Neural cell (in vitro differentiated cells): ENCODE results near the gene ALDOA. TPM values are rescaled to one million over a fixed set of nuclear protein-coding genes. Genes with fewer than 3 reads are reported as not detected.

ENCODE experiments used
- H2AFZ ChIP-seq: fragments of 200-600, 300-800 bp; sonication (generic), shearing (Covaris generic); 2 replicates; pipeline ENCODE4 v1.6.0; 2014; ENCODE audit warnings: low read depth, mild to moderate bottlenecking, antibody characterized with exemption, low read length, moderate library complexity
- H3F3A ChIP-seq: fragments of 200-600 bp; shearing (Covaris generic); 2 replicates; pipeline ENCODE4 v1.6.1; 2016; ENCODE audit warnings: mild to moderate bottlenecking, moderate library complexity, mixed read lengths, antibody characterized with exemption, low read length; ENCODE audit not compliant: insufficient read depth, poor library complexity, severe bottlenecking
- H3K27ac ChIP-seq: fragments of 200-600, 300-800 bp; sonication (generic), shearing (Covaris generic); 2 replicates; pipeline ENCODE4 v1.5.1; 2014; ENCODE audit warnings: mild to moderate bottlenecking, low read length, moderate library complexity
- H3K27me3 ChIP-seq: fragments of 300-800, 200-600 bp; sonication (generic), shearing (Covaris generic); 2 replicates; pipeline ENCODE4 v1.6.0; 2014; ENCODE audit warnings: mild to moderate bottlenecking, low read depth, low read length, moderate library complexity; ENCODE audit not compliant: insufficient read depth
- H3K36me3 ChIP-seq: fragments of 300-800, 200-600 bp; sonication (generic), shearing (Covaris generic); 2 replicates; pipeline ENCODE4 v1.5.1; 2014; ENCODE audit warnings: mild to moderate bottlenecking, antibody characterized with exemption, low read length, moderate library complexity; ENCODE audit not compliant: insufficient read depth
- H3K4me2 ChIP-seq: fragments of 300-800, 200-600 bp; sonication (generic), shearing (Covaris generic); 2 replicates; pipeline ENCODE4 v1.6.0; 2014; ENCODE audit warnings: mild to moderate bottlenecking, low read length
- H3K4me3 ChIP-seq: fragments of 300-800, 200-600 bp; sonication (generic), shearing (Covaris generic); 2 replicates; pipeline ENCODE4 v1.5.1; 2014; ENCODE audit warnings: mild to moderate bottlenecking, low read length, moderate library complexity
- H3K79me2 ChIP-seq: fragments of 200-600 bp; shearing (Covaris generic); replicated peaks from 2 replicates; pipeline ENCODE4 v1.6.0; 2014; ENCODE audit warnings: mild to moderate bottlenecking, low read length, moderate library complexity; ENCODE audit not compliant: insufficient read depth
- H3K9ac ChIP-seq: fragments of 300-800, 200-600 bp; sonication (generic), shearing (Covaris generic); 2 replicates; pipeline ENCODE4 v1.6.1; 2016; ENCODE audit warnings: mild to moderate bottlenecking, low read length, mixed read lengths
- H3K9me2 ChIP-seq: fragments of 200-600 bp; shearing (Covaris generic); 2 replicates; pipeline ENCODE4 v1.6.1; 2016; ENCODE audit warnings: mild to moderate bottlenecking, low read length, mixed read lengths; ENCODE audit not compliant: insufficient read depth
- H3K9me3 ChIP-seq: fragments of 200-600, 300-800 bp; sonication (generic), shearing (Covaris generic); 2 replicates; pipeline ENCODE4 v1.6.1; 2016; ENCODE audit warnings: mild to moderate bottlenecking, mixed run types, low read length, moderate library complexity, mixed read lengths
- H4K20me1 ChIP-seq: fragments of 200-600 bp; shearing (Covaris generic); 2 replicates; pipeline ENCODE4 v1.6.1; 2016; ENCODE audit warnings: mild to moderate bottlenecking, mixed run types; ENCODE audit not compliant: insufficient read depth
- EP300 ChIP-seq: fragments of 450-650 bp; conservative IDR thresholded peaks from 2 replicates; pipeline ENCODE4 v1.6.1; 2014; ENCODE audit warnings: antibody characterized with exemption, mild to moderate bottlenecking, moderate library complexity; ENCODE audit not compliant: poor library complexity, severe bottlenecking
- EZH2 ChIP-seq: fragments of 200-600, 300-800 bp; shearing (Covaris generic), sonication (generic); IDR thresholded peaks from 2 replicates; pipeline ENCODE4 v1.6.1; 2014; ENCODE audit warnings: antibody characterized with exemption, low read length, borderline replicate concordance, mild to moderate bottlenecking; ENCODE audit not compliant: insufficient read depth, poor library complexity, severe bottlenecking
- MXI1 ChIP-seq: fragments of 450-650 bp; conservative IDR thresholded peaks from 2 replicates; pipeline ENCODE4 v1.6.1; 2014; ENCODE audit warnings: antibody characterized with exemption, mild to moderate bottlenecking; ENCODE audit not compliant: poor library complexity, severe bottlenecking
- RAD21 ChIP-seq: fragments of 450-650 bp; conservative IDR thresholded peaks from 2 replicates; pipeline ENCODE4 v1.6.1; 2014; ENCODE audit warnings: antibody characterized with exemption, mild to moderate bottlenecking, moderate library complexity
- SMC3 ChIP-seq: fragments of 450-650 bp; conservative IDR thresholded peaks from 2 replicates; pipeline ENCODE4 v1.6.1; 2014; ENCODE audit warnings: antibody characterized with exemption, mild to moderate bottlenecking, moderate library complexity; ENCODE audit not compliant: poor library complexity
- polyA plus RNA-seq: library from polyadenylated mRNA; depleted of rRNA; stranded (reverse); fragments of >200 nt; gene quantifications from 2 replicates; pipeline ENCODE4 v1.2.3, GENCODE V29; 2014
- TF ChIP-seq, protein P1 (sequence below): IDR thresholded peaks from 2 replicates; pipeline ENCODE4 v1.6.1; 2012; ENCODE audit warnings: borderline replicate concordance
- TF ChIP-seq, protein P2 (sequence below): fragments of 450-650 bp; IDR thresholded peaks from 2 replicates; pipeline ENCODE4 v1.5.1; 2014; ENCODE audit warnings: antibody characterized with exemption, mild to moderate bottlenecking, moderate library complexity; ENCODE audit not compliant: poor library complexity, severe bottlenecking

Gene ALDOA
- polyA plus RNA-seq, 1 donor from 2014 or later = 59.3 TPM

- Histone ChIP-seq H3K27me3 (no peaks in the 10 kb centered on the region), H3F3A (no peaks in the 10 kb centered on the region), H3K4me2 (no peak overlapping the region), H3K27ac (no peak overlapping the region), H3K9me3 (no peaks in the 10 kb centered on the region), H3K4me3 (no peak overlapping the region), H3K79me2 (peaks cover 32% of the 10 kb centered on the region), H3K9me2 (no peaks in the 10 kb centered on the region), H2AFZ (no peak overlapping the region), H3K9ac (no peak overlapping the region), H3K36me3 (no peaks in the 10 kb centered on the region), H4K20me1 (no peaks in the 10 kb centered on the region)
- TF ChIP-seq, protein P1, sequence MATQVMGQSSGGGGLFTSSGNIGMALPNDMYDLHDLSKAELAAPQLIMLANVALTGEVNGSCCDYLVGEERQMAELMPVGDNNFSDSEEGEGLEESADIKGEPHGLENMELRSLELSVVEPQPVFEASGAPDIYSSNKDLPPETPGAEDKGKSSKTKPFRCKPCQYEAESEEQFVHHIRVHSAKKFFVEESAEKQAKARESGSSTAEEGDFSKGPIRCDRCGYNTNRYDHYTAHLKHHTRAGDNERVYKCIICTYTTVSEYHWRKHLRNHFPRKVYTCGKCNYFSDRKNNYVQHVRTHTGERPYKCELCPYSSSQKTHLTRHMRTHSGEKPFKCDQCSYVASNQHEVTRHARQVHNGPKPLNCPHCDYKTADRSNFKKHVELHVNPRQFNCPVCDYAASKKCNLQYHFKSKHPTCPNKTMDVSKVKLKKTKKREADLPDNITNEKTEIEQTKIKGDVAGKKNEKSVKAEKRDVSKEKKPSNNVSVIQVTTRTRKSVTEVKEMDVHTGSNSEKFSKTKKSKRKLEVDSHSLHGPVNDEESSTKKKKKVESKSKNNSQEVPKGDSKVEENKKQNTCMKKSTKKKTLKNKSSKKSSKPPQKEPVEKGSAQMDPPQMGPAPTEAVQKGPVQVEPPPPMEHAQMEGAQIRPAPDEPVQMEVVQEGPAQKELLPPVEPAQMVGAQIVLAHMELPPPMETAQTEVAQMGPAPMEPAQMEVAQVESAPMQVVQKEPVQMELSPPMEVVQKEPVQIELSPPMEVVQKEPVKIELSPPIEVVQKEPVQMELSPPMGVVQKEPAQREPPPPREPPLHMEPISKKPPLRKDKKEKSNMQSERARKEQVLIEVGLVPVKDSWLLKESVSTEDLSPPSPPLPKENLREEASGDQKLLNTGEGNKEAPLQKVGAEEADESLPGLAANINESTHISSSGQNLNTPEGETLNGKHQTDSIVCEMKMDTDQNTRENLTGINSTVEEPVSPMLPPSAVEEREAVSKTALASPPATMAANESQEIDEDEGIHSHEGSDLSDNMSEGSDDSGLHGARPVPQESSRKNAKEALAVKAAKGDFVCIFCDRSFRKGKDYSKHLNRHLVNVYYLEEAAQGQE = no peak
- TF ChIP-seq EZH2 = no peak
Observed at GRCh38 chr16:30079480-30079879, 13.9 kb downstream of the ALDOA start.

GRCh38 chr16:30082545-30083090, 17.1 kb downstream of the ALDOA start:
- H3F3A ChIP-seq = no peaks in the 10 kb centered on the region
- H3K36me3 ChIP-seq = peaks cover 5% of the 10 kb centered on the region
- peaks cover 14% of the 10 kb centered on the region for H3K79me2 ChIP-seq
- no peaks in the 10 kb centered on the region for H3K9me3 ChIP-seq
- no peak overlapping the region for H3K27ac ChIP-seq
- H3K27me3 ChIP-seq = no peaks in the 10 kb centered on the region
- H4K20me1 ChIP-seq = no peaks in the 10 kb centered on the region
- no peaks in the 10 kb centered on the region for H3K9me2 ChIP-seq
- H3K9ac ChIP-seq = no peak overlapping the region
- no peak for TF ChIP-seq EP300
- no peak for TF ChIP-seq SMC3
- H2AFZ ChIP-seq = no peak overlapping the region
- H3K4me2 ChIP-seq = no peak overlapping the region
- H3K4me3 ChIP-seq = no peak overlapping the region

DNA sequence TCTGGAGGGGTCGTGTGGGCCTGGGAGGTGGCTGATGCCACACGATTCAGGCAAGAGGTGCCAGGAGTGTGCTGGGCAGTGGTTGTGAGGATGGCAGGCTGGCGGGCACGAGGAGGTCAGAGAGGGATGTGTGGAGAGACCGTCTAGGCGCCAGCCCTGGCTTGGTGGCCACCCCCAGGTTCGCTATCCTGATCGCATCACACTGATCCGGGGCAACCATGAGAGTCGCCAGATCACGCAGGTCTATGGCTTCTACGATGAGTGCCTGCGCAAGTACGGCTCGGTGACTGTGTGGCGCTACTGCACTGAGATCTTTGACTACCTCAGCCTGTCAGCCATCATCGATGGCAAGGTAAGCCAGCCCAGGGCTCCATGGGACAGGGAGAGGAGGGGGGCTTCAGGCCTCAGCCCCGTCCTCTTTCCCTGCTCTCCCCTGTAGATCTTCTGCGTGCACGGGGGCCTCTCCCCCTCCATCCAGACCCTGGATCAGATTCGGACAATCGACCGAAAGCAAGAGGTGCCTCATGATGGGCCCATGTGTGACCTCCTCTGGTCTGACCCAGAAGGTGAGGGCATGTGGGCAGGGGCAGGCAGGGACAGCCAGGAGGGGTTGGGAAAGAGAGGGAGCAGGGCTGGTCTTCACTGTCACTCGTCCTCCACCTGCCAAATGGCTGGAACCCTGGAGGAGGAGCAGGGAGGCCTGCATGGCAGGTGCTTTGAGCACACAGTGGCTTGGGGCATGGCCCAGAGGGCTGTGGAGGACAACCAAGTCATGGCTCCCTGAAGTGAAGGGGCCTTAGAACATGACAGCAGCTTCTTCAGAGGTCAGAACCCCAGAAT, 17.9 kb downstream of the ALDOA start:
- no peaks in the 10 kb centered on the region for H4K20me1 ChIP-seq
- H3K27me3 ChIP-seq = no peaks in the 10 kb centered on the region
- H3K36me3 ChIP-seq = peaks cover 5% of the 10 kb centered on the region
- no peak overlapping the region for H3K4me2 ChIP-seq
- H3F3A ChIP-seq = no peaks in the 10 kb centered on the region
- H3K4me3 ChIP-seq = no peak overlapping the region
- H2AFZ ChIP-seq = no peak overlapping the region
- no peaks in the 10 kb centered on the region for H3K9me3 ChIP-seq
- H3K9ac ChIP-seq = no peak overlapping the region
- H3K79me2 ChIP-seq = peaks cover 5% of the 10 kb centered on the region
- no peak overlapping the region for H3K27ac ChIP-seq
- no peaks in the 10 kb centered on the region for H3K9me2 ChIP-seq
- TF ChIP-seq, protein P2, sequence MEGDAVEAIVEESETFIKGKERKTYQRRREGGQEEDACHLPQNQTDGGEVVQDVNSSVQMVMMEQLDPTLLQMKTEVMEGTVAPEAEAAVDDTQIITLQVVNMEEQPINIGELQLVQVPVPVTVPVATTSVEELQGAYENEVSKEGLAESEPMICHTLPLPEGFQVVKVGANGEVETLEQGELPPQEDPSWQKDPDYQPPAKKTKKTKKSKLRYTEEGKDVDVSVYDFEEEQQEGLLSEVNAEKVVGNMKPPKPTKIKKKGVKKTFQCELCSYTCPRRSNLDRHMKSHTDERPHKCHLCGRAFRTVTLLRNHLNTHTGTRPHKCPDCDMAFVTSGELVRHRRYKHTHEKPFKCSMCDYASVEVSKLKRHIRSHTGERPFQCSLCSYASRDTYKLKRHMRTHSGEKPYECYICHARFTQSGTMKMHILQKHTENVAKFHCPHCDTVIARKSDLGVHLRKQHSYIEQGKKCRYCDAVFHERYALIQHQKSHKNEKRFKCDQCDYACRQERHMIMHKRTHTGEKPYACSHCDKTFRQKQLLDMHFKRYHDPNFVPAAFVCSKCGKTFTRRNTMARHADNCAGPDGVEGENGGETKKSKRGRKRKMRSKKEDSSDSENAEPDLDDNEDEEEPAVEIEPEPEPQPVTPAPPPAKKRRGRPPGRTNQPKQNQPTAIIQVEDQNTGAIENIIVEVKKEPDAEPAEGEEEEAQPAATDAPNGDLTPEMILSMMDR = no peak
- no peak for TF ChIP-seq MXI1
- no peak for TF ChIP-seq SMC3
- TF ChIP-seq RAD21 = no peak
- TF ChIP-seq EP300 = no peak
- no peak for TF ChIP-seq EZH2
